T-helper 2 cell treated with Interferon-gamma antibody and Interleukin-4, amounts not matched to agents 5 μg/mL and 100 μg/mL, for 36 hours (primary cell): ENCODE measurements around the gene DDX11.
"Not testable (repeated sequence)": the region's sequence is repeated elsewhere in the genome, so short reads cannot be mapped to it uniquely, and the experiment has no call there.

ENCODE experiments used
- DNase-seq: peaks from one replicate; pipeline ENCODE4 v3.0.0; 2021; ENCODE audit warnings: low spot score
- H3K27ac Mint-ChIP-seq: one replicate; pipeline ENCODE4 v1.8.0; 2021; ENCODE audit warnings: mild to moderate bottlenecking, mixed read lengths
- H3K27me3 Mint-ChIP-seq: one replicate; pipeline ENCODE4 v1.8.0; 2021; ENCODE audit warnings: low read depth, mixed read lengths
- H3K36me3 Mint-ChIP-seq: one replicate; pipeline ENCODE4 v1.8.0; 2021; ENCODE audit warnings: low read depth, mixed read lengths
- H3K4me1 Mint-ChIP-seq: one replicate; pipeline ENCODE4 v1.8.0; 2021; ENCODE audit warnings: low read depth, mixed read lengths
- H3K4me3 Mint-ChIP-seq: one replicate; pipeline ENCODE4 v1.8.0; 2022; ENCODE audit warnings: mild to moderate bottlenecking, moderate library complexity, mixed read lengths
- H3K9me3 Mint-ChIP-seq: one replicate; pipeline ENCODE4 v1.8.0; 2021; ENCODE audit warnings: mixed read lengths

DDX11 gene

GRCh38 chr12:31147415-31147814, 73.8 kb downstream of the DDX11 start:
- not testable (repeated sequence) for H3K4me1 Mint-ChIP-seq, H3K4me3 Mint-ChIP-seq, H3K27ac Mint-ChIP-seq

GRCh38 chr12:31150766-31151165, 77.1 kb downstream of the DDX11 start:
- H3K4me1 Mint-ChIP-seq, DNase-seq, H3K9me3 Mint-ChIP-seq, H3K4me3 Mint-ChIP-seq, H3K27ac Mint-ChIP-seq, H3K36me3 Mint-ChIP-seq: not testable (repeated sequence)
- peaks cover 15% of the 10 kb centered on the region for H3K27me3 Mint-ChIP-seq

More at GRCh38 chr12:31147415-31147814, 73.8 kb downstream of the DDX11 start:
- H3K36me3 Mint-ChIP-seq, DNase-seq, H3K9me3 Mint-ChIP-seq, H3K27me3 Mint-ChIP-seq: not testable (repeated sequence)
